ENCODE measurements around the gene EGFL6.

EGFL6 gene

GRCh38 chrX:13681595-13681994 is 112.2 kb downstream of the EGFL6 start:
- TF ChIP-seq, protein P1, sequence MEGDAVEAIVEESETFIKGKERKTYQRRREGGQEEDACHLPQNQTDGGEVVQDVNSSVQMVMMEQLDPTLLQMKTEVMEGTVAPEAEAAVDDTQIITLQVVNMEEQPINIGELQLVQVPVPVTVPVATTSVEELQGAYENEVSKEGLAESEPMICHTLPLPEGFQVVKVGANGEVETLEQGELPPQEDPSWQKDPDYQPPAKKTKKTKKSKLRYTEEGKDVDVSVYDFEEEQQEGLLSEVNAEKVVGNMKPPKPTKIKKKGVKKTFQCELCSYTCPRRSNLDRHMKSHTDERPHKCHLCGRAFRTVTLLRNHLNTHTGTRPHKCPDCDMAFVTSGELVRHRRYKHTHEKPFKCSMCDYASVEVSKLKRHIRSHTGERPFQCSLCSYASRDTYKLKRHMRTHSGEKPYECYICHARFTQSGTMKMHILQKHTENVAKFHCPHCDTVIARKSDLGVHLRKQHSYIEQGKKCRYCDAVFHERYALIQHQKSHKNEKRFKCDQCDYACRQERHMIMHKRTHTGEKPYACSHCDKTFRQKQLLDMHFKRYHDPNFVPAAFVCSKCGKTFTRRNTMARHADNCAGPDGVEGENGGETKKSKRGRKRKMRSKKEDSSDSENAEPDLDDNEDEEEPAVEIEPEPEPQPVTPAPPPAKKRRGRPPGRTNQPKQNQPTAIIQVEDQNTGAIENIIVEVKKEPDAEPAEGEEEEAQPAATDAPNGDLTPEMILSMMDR (IDR thresholded peaks at IDR 0.05; ENCODE audit: extremely low read depth, insufficient read depth, missing control alignments): no peak
- no peak for DNase-seq (ENCODE audit: low spot score)
- in situ Hi-C loops (cut with MboI; ENCODE audit: low pct_unique_long_range_greater_than_20kb, low sequenced_read_pairs, unreplicated experiment): loop anchor here (25.0 kb wide), 2 partner anchors 94 to 694 kb away; partner anchors contain the start of gene TMSB4X

Data from GM13977 (cell line).